Fibroblast of pulmonary artery (primary cell): ENCODE measurements around the gene RBM22.
A peak's percentile ranks its signal among the peaks of the same experiment; 100 is the strongest.

Experiments
- DNase-seq: peaks from one replicate; pipeline ENCODE4 v3.0.0-alpha.2; 2010; ENCODE audit warnings: low read depth
- H3K4me3 ChIP-seq: replicated peaks from 2 replicates; pipeline ENCODE4 v1.5.1; 2011; ENCODE audit warnings: low read depth, mild to moderate bottlenecking, control low read depth, low read length, moderate library complexity
- TF ChIP-seq, protein P1 (sequence below): IDR thresholded peaks from 2 replicates; pipeline ENCODE4 v1.5.1; 2011; ENCODE audit warnings: mild to moderate bottlenecking, control low read depth, low read length, inconsistent platforms; ENCODE audit errors: missing control alignments

The RBM22 gene

GRCh38 chr5:150641824-150642566 lies 58.9 kb downstream of the RBM22 start:
- H3K4me3 ChIP-seq, result peak overlapping the region; percentile 60
- TF ChIP-seq, protein P1, sequence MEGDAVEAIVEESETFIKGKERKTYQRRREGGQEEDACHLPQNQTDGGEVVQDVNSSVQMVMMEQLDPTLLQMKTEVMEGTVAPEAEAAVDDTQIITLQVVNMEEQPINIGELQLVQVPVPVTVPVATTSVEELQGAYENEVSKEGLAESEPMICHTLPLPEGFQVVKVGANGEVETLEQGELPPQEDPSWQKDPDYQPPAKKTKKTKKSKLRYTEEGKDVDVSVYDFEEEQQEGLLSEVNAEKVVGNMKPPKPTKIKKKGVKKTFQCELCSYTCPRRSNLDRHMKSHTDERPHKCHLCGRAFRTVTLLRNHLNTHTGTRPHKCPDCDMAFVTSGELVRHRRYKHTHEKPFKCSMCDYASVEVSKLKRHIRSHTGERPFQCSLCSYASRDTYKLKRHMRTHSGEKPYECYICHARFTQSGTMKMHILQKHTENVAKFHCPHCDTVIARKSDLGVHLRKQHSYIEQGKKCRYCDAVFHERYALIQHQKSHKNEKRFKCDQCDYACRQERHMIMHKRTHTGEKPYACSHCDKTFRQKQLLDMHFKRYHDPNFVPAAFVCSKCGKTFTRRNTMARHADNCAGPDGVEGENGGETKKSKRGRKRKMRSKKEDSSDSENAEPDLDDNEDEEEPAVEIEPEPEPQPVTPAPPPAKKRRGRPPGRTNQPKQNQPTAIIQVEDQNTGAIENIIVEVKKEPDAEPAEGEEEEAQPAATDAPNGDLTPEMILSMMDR, result no peak
- DNase-seq, result no peak

DNA sequence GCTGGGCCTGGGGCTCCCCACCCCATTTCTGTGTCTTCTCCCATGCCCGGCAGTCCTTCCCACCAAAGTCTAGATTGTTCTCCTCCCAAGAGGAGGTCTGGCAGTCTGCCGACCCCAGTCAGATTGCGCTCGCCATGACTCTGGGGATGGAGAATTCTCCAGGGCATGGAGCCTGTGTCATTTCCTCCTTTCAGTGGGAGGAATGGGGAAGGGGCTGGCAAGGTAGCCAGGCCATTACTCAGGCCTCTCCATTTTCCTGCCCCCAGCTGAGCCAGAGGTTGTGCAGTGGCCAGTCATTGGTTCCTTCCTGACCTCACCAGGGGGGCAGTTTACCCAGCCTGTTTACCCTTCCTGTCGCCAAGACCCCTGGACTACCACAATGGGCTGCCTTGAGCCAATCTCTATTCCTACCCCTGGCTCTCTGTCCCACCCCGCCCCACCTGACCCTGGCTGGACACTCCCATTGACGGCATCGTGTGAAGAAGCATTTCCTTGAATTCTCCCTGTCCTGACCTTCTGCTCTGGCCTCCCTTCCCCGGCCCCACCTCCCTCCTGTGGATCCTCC lies 59.8 kb downstream of the RBM22 start:
- peak overlapping the region; percentile 60 for H3K4me3 ChIP-seq
- TF ChIP-seq, protein P1, result no peak
- DNase-seq, result peak; percentile 97
